ENCODE data around the gene FAM174C. TPM values are rescaled to one million over a fixed set of nuclear protein-coding genes. Genes with fewer than 3 reads are reported as not detected.

FAM174C gene
- total and polyA plus RNA-seq, 2 donors = 29.2 to 62.2 TPM

DNA sequence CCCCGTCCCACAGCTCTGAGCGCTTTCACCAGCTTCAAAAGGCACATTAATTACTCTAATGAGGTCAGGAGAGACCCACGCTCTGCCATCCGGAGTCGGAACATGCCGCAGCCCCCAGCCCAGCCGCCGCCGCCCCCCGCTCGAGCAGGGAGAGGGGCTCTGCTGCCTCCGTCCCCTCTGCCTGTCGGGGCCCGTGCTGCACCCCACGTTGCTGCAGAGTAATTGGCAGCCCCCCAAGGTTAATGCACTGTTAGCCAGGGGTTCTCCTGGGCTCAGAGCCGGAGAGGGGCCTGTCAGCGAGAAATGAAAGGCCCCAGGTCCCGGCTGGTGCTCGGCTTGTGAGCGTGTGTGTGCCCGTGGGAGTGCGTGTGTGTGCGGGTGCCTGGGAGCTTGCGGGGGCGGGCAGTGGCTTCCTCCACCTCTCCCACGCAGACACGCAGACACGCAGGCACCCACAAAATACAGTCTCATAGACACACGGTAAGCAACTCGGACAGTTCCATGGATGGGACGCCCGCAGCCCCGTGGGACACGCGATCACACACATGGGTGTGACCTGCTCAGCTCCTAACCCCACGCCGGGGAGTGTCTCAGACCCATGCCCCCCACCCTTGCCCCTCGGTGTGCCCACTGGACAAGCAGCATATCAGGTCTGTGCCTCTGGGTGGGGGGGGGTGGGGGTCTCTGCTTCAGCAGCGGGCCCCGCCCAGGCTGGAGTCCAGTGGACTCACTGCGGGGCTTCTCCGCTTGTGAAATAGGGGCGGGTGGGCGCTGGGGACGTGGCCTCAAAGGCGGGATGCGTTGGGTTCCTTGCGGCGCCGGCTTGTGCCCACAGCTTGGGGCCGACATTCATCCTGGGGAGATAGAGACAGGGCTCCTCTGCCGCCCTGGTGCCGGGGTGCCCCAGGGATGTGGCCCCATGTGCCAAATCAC, 5.6 kb downstream of the FAM174C start:
- no peak for DNase-seq (ENCODE audit: low read depth in 6 of 9, low spot score in 9 of 9)
- peaks cover 11 to 16% of the 10 kb centered on the region in 2 donors for H3K4me1 ChIP-seq (ENCODE audit: control insufficient read depth in 2 of 2, insufficient read depth in 2 of 2, low read length in 2 of 2)

DNA sequence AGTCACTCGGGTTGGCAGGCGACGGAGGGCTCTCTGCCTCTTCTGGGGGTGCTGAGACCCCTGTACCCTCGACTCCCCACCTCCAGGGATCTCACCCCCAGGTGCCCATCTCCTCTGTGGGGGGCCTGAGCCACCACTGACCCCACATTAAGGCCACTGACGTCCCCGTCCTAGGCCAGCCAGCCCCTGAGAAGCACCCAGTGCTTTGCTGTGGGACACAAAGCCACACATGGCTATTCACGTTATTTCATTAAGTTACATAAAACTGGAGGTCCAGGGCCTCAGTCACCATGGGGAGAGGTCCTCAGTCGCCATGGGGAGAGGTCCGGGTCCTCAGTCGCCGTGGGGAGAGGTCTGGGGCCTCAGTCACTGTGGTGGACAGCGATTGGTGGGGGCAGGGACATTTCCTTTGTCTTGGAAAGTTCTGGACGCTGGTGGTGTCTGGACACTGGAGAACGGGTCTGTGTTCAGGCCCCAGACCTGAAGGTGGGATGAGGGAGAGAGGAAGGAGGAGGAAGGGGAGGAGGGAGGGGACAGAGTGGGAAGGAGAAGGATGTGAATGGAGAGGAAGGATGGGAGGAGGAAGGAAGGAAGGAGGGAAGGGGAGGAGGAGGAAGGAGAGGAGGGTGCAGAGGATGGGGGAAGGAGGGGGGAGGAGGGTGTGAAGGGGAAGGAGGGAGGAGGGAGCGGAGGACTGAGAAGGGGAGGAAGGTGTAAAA, 6.4 kb downstream of the FAM174C start:
- no peak overlapping the region for H3K27ac ChIP-seq (ENCODE audit: low read depth in 1 of 2, low read length in 1 of 2)
- peaks cover 4 to 8% of the 10 kb centered on the region in 2 donors for H3K4me1 ChIP-seq (ENCODE audit: control insufficient read depth in 2 of 2, insufficient read depth in 2 of 2, low read length in 2 of 2)
- H3K27me3 ChIP-seq (ENCODE audit: control insufficient read depth in 2 of 2, insufficient read depth in 1 of 2, low read length in 1 of 2) = peaks cover 35 to 37% of the 10 kb centered on the region in 2 donors
- DNase-seq (ENCODE audit: low read depth in 6 of 9, low spot score in 9 of 9) = no peak
- peaks cover 0 to 8% of the 10 kb centered on the region in 2 donors for H3K9me3 ChIP-seq (ENCODE audit: control insufficient read depth in 2 of 2, insufficient read depth in 1 of 2, low read length in 1 of 2)
- WGBS = 86% methylated on average over 15 of the region's 15 CpGs
- peaks cover 14 to 28% of the 10 kb centered on the region in 2 donors for H3K36me3 ChIP-seq (ENCODE audit: control insufficient read depth in 2 of 2, insufficient read depth in 2 of 2, low read length in 1 of 2)
- H3K4me3 ChIP-seq (ENCODE audit: low read length in 2 of 2) = no peak overlapping the region

More for the DNA sequence above, 5.6 kb downstream of the FAM174C start:
- 97% methylated on average over 53 of the region's 53 CpGs for WGBS
- peaks cover 29 to 30% of the 10 kb centered on the region in 2 donors for H3K27me3 ChIP-seq (ENCODE audit: control insufficient read depth in 2 of 2, insufficient read depth in 1 of 2, low read length in 1 of 2)
- peaks cover 0 to 7% of the 10 kb centered on the region in 2 donors for H3K9me3 ChIP-seq (ENCODE audit: control insufficient read depth in 2 of 2, insufficient read depth in 1 of 2, low read length in 1 of 2)
- no peak overlapping the region for H3K4me3 ChIP-seq (ENCODE audit: low read length in 2 of 2)
- H3K36me3 ChIP-seq (ENCODE audit: control insufficient read depth in 2 of 2, insufficient read depth in 2 of 2, low read length in 1 of 2) = peaks cover 14 to 29% of the 10 kb centered on the region in 2 donors
- no peak overlapping the region for H3K27ac ChIP-seq (ENCODE audit: low read depth in 1 of 2, low read length in 1 of 2)

DNA sequence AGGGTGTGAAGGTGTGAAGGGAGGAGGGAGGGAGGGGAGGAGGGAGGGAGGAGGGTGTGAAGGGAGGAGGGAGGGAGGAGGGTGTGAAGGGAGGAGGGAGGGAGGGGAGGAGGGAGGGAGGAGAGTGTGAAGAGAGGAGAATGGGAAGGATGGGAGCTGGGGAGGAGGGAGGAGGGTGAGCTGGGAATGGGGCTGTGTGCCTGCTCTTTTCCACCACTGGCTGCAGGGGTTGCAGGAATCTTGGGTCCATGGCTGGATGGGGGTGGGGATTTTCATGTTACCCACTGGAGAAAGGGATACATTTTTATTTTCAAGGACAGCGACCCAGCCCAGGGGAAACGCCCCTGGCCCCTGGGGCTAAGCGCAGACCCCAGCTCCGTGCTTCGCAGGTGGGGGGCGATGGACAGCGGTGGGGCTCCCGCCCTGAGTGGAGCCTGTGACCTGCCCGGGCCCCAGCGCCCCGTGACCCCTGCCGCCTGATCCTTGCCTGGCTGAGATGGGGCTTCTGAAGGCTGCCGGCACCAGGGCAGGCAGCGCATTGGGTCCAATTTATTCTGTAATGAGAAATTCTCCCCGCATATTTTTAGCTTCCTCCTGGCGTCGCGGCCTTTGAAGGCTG, 7.4 kb downstream of the FAM174C start:
- no peak for DNase-seq (ENCODE audit: low read depth in 6 of 9, low spot score in 9 of 9)
- H3K9me3 ChIP-seq (ENCODE audit: control insufficient read depth in 2 of 2, insufficient read depth in 1 of 2, low read length in 1 of 2) = peaks cover 0 to 7% of the 10 kb centered on the region in 2 donors
- WGBS = 91% methylated on average over 18 of the region's 18 CpGs

DNA sequence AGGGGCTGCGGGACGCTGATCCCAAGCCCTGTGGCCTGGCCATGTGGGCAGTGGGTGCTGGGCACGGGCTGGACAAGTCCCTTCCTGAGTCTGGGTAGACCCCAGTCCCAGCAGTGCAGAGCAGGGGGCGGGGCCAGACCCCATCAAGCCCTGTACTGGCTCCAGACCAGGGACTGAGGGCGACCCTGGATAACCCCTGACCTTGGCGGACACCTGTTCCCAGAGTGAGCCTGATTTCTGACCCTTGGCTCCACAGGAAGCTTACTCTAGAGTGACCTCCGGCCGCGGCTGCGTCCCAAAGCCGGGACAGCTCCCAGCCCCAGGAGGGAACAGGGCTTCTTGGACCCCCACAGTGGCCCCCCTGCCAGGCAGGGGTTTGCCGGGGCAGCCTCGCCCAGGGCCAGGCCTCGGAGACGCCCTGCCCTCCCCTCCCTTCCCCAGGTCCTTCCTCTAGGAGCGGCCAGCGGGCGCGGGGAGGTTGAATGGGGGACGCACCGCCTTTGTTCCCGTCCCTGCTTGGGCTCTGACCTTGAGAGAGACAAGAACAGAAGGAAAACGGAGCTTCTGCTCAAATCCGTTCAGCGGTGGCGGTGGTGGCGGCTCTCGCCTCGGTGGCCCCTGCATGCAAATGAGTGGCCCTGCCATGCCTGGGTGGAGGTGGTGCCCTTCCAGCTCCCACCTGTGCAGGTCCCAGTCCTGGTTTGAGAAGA, 8.0 kb downstream of the FAM174C start:
- DNase-seq (ENCODE audit: low read depth in 6 of 9, low spot score in 9 of 9) = no peak
- H3K4me1 ChIP-seq (ENCODE audit: control insufficient read depth in 2 of 2, insufficient read depth in 2 of 2, low read length in 2 of 2) = no peaks in the 10 kb centered on the region
- peaks cover 11 to 13% of the 10 kb centered on the region in 2 donors for H3K36me3 ChIP-seq (ENCODE audit: control insufficient read depth in 2 of 2, insufficient read depth in 2 of 2, low read length in 1 of 2)
- H3K27ac ChIP-seq (ENCODE audit: low read depth in 1 of 2, low read length in 1 of 2) = no peak overlapping the region
- H3K9me3 ChIP-seq (ENCODE audit: control insufficient read depth in 2 of 2, insufficient read depth in 1 of 2, low read length in 1 of 2) = peaks cover 0 to 7% of the 10 kb centered on the region in 2 donors
- H3K4me3 ChIP-seq (ENCODE audit: low read length in 2 of 2) = no peak overlapping the region
- 84% methylated on average over 29 of the region's 29 CpGs for WGBS
- peaks cover 51 to 53% of the 10 kb centered on the region in 2 donors for H3K27me3 ChIP-seq (ENCODE audit: control insufficient read depth in 2 of 2, insufficient read depth in 1 of 2, low read length in 1 of 2)

More for the DNA sequence above, 7.4 kb downstream of the FAM174C start:
- Histone ChIP-seq H3K27me3 (ENCODE audit: control insufficient read depth in 2 of 2, insufficient read depth in 1 of 2, low read length in 1 of 2) (peaks cover 44 to 47% of the 10 kb centered on the region in 2 donors), H3K4me3 (ENCODE audit: low read length in 2 of 2) (no peak overlapping the region), H3K27ac (ENCODE audit: low read depth in 1 of 2, low read length in 1 of 2) (no peak overlapping the region), H3K36me3 (ENCODE audit: control insufficient read depth in 2 of 2, insufficient read depth in 2 of 2, low read length in 1 of 2) (peaks cover 14 to 20% of the 10 kb centered on the region in 2 donors), H3K4me1 (ENCODE audit: control insufficient read depth in 2 of 2, insufficient read depth in 2 of 2, low read length in 2 of 2) (no peaks in the 10 kb centered on the region)

DNA sequence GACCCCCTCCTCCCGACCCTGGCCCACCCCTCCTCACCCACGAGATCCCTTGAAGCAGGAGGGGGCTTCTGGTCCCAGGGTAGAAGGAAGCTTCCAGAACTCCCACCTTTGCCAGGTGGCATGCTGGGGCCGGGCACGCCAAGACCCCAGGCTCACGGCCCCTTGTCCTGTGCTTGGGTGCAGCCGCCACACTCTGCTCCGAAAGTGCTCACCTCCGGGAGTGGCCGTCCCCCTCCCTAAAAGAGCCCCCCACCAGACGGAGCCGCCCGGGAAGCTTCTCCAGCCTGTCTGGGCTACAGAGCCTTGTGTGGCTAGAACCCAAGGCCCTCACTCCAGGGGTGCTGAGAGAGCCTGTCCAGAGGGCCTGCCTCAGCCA, 8.6 kb downstream of the FAM174C start:
- no peak overlapping the region for H3K4me3 ChIP-seq (ENCODE audit: low read length in 2 of 2)
- WGBS = 86% methylated on average over 12 of the region's 12 CpGs
- H3K27me3 ChIP-seq (ENCODE audit: control insufficient read depth in 2 of 2, insufficient read depth in 1 of 2, low read length in 1 of 2) = peaks cover 56 to 58% of the 10 kb centered on the region in 2 donors
- DNase-seq (ENCODE audit: low read depth in 6 of 9, low spot score in 9 of 9) = no peak
- H3K4me1 ChIP-seq (ENCODE audit: control insufficient read depth in 2 of 2, insufficient read depth in 2 of 2, low read length in 2 of 2) = no peaks in the 10 kb centered on the region
- peaks cover 0 to 7% of the 10 kb centered on the region in 2 donors for H3K9me3 ChIP-seq (ENCODE audit: control insufficient read depth in 2 of 2, insufficient read depth in 1 of 2, low read length in 1 of 2)
- H3K36me3 ChIP-seq (ENCODE audit: control insufficient read depth in 2 of 2, insufficient read depth in 2 of 2, low read length in 1 of 2) = peaks cover 6 to 8% of the 10 kb centered on the region in 2 donors
- H3K27ac ChIP-seq (ENCODE audit: low read depth in 1 of 2, low read length in 1 of 2) = no peak overlapping the region

DNA sequence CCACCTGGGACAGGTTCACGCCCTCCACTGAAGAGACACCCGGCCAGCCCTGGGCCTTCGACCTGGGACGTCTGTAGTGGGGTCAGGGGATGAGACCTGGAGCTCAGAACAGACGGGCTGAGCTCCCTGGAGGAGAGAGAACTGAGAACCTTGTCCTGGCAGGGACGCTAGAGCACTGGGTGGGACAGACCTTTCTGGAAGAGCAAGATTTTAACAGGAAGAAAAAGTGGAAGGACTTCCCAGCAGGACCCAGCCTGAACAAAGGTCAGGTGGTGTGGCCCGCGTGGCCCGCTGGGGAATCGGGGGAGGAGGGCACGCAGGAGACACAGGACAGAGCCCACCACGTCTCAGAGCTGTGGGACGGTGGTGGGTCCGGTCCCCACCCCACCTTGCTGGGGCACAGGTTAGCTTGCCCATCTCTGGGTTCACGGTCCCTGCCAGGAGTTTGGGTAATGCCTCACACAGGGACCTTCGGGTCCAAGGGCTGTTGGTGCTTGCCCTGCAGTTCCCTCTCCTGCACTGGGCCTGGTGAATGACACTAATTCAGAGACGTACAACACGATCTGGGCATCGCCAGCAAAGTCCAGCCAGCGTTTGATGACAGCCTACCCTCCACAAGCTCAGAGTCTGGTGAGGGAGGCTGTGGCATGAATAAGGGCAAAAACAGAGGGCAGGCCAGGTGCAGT, 9.1 kb downstream of the FAM174C start:
- no peaks in the 10 kb centered on the region for H3K4me1 ChIP-seq (ENCODE audit: control insufficient read depth in 2 of 2, insufficient read depth in 2 of 2, low read length in 2 of 2)
- WGBS = 79% methylated on average over 20 of the region's 20 CpGs
- no peak overlapping the region for H3K27ac ChIP-seq (ENCODE audit: low read depth in 1 of 2, low read length in 1 of 2)
- H3K4me3 ChIP-seq (ENCODE audit: low read length in 2 of 2) = no peak overlapping the region
- H3K9me3 ChIP-seq (ENCODE audit: control insufficient read depth in 2 of 2, insufficient read depth in 1 of 2, low read length in 1 of 2) = peaks cover 0 to 7% of the 10 kb centered on the region in 2 donors
- DNase-seq (ENCODE audit: low read depth in 6 of 9, low spot score in 9 of 9) = no peak
- peaks cover under 1 to 2% of the 10 kb centered on the region in 2 donors for H3K36me3 ChIP-seq (ENCODE audit: control insufficient read depth in 2 of 2, insufficient read depth in 2 of 2, low read length in 1 of 2)
- H3K27me3 ChIP-seq (ENCODE audit: control insufficient read depth in 2 of 2, insufficient read depth in 1 of 2, low read length in 1 of 2) = peaks cover 62 to 63% of the 10 kb centered on the region in 2 donors

DNA sequence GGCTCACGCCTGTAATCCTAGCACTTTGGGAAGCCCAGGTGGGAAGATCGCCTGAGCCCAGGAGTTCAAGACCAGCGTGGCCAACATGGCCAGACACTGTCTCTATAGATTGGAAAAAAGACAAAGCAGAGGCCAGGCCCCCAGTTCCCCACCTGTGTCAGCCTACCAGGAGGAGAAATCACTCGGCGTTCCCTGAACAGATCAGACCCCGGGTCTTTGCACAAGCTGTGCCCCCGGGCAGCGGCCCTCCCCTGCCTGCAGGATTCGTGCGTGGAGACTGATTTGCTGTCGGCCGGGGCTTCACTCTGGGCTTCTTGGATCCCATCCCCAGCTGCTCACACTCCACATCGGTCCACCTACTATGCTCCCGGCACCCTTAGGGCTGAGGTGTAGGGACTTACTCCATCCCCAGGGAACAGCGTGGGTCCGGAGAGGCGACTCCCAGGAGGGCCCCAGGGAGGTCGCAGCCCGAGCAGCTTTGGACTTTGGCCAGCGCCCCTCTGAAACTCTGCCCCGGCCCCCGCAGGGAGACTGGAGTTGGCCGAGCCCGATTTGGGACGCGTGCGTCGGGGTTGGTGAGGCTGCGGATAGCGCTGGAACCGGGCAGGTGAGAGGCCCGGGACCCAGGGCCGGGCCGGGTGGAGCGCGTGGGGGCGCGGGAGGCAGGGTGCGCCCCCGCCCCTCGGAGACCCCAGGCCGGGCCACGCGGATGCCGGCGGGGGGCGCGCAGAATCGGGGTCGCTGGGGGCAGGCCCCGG, 9.8 kb downstream of the FAM174C start:
- Histone ChIP-seq H3K27me3 (ENCODE audit: control insufficient read depth in 2 of 2, insufficient read depth in 1 of 2, low read length in 1 of 2) (peaks cover 63 to 69% of the 10 kb centered on the region in 2 donors), H3K27ac (ENCODE audit: low read depth in 1 of 2, low read length in 1 of 2) (no peak overlapping the region), H3K4me3 (ENCODE audit: low read length in 2 of 2) (no peak overlapping the region), H3K36me3 (ENCODE audit: control insufficient read depth in 2 of 2, insufficient read depth in 2 of 2, low read length in 1 of 2) (no peaks in the 10 kb centered on the region), H3K4me1 (ENCODE audit: control insufficient read depth in 2 of 2, insufficient read depth in 2 of 2, low read length in 2 of 2) (no peaks in the 10 kb centered on the region), H3K9me3 (ENCODE audit: control insufficient read depth in 2 of 2, insufficient read depth in 1 of 2, low read length in 1 of 2) (peaks cover 0 to 7% of the 10 kb centered on the region in 2 donors)
- DNase-seq (ENCODE audit: low read depth in 6 of 9, low spot score in 9 of 9) = no peak
- WGBS = 23% methylated on average over 51 of the region's 51 CpGs
